HG03025 (cell line): ENCODE results near the gene CENPH.
A peak's percentile ranks its signal among the peaks of the same experiment; 100 is the strongest.
"Not testable (repeated sequence)": the region's sequence is repeated elsewhere in the genome, so short reads cannot be mapped to it uniquely, and the experiment has no call there.

Experiments
- ATAC-seq: cut with Tn5 transposase; IDR thresholded peaks from one replicate; pipeline ENCODE4 v1.9.1; 2021; ENCODE audit warnings: mild to moderate bottlenecking, moderate library complexity; ENCODE audit not compliant: unreplicated experiment, low FRiP score

The CENPH gene

GRCh38 chr5:69206528-69207190, 17.3 kb downstream of the CENPH start:
- no peak for ATAC-seq

- no peak for ATAC-seq
Measured at GRCh38 chr5:69209602-69210001, 20.2 kb downstream of the CENPH start.

GRCh38 chr5:69211200-69211599, 21.8 kb downstream of the CENPH start:
- no peak for ATAC-seq

DNA sequence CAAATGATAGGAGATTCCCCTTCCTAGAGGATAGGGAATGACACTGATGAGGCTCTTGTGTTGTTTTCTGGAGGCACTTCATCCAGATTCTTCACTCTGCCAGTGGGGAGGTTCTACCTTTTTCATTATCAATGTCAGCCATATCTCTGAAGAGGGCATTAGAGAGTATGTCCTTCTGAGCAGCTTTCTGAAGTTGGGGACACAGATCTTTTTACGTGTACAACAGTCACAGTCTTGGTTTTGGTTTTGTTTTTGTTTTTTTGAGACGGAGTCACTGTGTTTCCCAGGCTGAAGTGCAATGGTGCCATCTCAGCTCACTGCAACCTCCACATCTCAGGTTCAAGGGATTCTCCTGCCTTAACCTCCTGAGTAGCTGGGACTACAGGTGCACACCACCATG, 22.6 kb downstream of the CENPH start:
- ATAC-seq: peak; percentile 52

DNA sequence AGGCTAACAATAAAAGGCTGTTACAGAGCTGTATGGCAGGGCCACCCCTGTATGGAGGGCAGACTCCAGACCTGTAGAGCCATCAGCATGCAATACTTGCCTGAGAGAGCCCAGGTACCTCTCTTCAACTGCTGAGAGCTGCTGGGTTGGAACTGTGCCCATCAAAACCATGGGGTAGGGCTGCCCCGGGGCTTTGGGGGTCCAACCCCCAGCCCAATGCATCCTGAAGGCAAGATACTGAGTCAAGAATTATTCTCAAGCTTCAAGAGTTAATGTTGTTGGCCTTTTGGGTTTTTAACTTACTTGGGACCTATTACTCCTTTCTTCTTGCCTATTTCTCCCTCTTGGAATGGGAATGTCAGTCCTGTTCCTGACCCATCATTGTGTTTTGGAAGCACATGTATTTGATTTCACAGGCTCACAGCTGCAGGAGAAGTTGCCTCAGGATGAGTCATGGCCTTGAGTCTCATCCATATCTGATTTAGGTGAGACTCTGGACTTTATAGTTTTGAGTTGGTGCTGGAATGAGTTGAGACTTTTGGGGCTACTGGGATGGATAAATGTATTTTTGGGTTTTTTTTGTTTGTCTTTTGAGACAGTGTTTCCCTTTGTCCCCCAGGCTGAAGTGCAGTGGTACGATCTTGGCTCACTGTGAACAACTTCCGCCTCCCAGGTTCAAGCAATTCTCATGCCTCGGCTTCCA, 24.3 kb downstream of the CENPH start:
- no peak for ATAC-seq

GRCh38 chr5:69217151-69217511, 27.7 kb downstream of the CENPH start:
- no peak for ATAC-seq

DNA sequence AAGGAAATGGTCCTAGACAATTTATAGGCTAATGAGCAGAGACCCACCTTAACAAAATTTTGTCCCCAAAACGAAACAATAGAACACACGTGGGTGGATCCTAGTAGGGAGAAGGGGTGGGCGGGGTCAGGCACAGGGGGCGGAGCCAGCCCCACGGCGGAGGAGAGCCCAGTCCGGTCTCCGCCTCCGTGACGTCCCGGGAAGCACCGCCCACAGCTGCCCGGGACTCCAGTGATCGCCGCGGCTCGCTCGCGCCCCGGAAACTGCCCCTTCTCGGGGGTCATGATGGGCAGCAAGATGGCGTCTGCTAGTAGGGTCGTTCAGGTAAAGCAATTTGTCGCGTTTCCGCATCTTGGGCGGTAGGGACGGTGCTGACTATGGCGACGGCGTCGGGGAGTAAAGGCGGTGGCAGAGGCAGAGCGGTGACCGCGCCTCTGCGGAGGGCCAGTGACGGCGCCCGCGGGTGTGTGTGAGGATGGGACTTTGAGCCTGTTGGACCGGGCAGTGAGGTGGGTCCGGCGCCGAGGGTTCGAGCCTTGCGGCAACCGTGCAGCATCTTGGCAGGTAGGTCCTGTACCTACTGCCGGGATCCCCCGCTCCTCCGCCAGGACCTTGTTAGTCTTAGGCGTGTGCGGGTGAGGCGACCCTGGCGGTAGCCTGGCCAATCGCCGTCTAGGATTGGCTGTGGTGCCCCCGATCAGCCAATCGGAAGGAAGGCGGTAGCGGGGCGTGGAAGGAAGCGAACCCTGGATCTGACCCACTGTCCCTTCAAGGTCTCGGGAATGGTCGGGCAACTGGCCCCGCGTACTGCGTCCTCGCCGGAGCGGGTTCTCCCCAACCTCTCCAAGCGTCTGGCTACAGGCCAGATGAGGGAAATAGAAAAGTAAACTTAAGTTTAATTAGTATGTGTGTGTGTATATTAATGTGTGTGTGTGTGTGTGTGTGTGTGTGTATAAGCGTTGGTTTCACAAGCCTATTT, 28.5 kb downstream of the CENPH start:
- ATAC-seq: peak; percentile 90

DNA sequence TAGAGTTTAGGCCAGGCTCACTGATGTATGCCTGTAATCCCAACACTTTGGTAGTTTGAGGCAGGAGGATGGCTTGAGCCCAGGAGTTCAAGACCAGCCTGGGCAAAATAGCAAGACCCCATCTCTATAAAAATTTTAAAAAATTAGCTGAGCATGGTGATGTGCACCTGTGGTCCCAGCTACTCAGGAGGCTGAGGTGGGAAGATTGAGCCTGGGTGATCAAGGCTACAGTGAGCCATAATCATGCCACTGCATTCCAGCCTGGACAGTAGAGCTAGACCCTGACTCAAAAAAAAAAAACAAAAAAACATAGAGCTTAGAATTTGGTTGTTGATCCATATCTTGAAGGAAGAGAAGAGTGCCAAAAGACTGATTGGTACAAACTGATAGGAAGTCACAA, 30.6 kb downstream of the CENPH start:
- no peak for ATAC-seq

GRCh38 chr5:69220371-69220770, 31.0 kb downstream of the CENPH start:
- ATAC-seq: not testable (repeated sequence)

- not testable (repeated sequence) for ATAC-seq
Measured at GRCh38 chr5:69220833-69221232, 31.4 kb downstream of the CENPH start.

DNA sequence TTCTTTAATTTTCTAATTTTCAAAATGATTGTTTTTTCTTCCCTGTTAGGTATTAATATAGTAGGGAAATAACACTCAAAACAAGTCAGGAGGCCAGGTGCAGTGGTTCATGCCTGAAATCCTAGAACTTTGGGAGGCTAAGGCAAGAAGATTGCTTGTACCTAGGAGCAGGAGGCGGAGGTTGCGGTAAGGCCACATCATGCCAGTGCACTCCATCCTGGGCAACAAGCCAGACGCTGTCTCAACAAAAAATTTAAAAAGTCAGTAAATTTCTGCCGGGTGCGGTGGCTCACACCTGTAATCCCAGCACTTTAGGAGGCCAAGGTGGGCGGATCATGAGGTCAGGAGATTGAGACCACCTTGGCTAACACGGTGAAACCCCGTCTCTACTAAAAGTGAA, 35.1 kb downstream of the CENPH start:
- no peak for ATAC-seq

GRCh38 chr5:69225860-69226259, 36.5 kb downstream of the CENPH start:
- ATAC-seq: no peak

- no peak for ATAC-seq
Measured at GRCh38 chr5:69230181-69230580, 40.8 kb downstream of the CENPH start.

DNA sequence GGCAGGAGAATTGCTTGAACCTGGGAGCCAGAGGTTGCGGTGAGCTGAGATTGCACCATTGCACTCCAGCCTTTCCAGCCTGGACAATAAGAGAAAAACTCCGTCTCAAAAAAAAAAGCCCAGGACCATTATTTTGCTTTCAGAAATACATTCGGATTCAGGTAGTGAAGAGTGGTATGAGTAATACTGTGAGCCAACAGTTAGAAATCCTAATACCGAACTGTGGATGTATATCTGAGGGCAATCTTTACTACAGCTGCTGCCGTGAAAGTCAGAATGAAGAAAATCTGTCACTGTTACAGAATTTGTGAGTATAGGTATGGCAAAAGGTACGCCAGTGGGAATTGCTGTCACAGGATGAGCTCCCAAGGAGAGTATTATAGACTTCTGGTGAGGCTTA, 41.9 kb downstream of the CENPH start:
- no peak for ATAC-seq

GRCh38 chr5:69231851-69232250, 42.5 kb downstream of the CENPH start:
- ATAC-seq: no peak

GRCh38 chr5:69234457-69235268, 45.3 kb downstream of the CENPH start, which contains the start of gene CDK7:
CDK7 (plus strand) TSS chr5:69234886; CDS start chr5:69234976, 90 bp downstream.
- ATAC-seq: peak; percentile 96

GRCh38 chr5:69236733-69237132, 47.4 kb downstream of the CENPH start:
- ATAC-seq: not testable (repeated sequence)

- no peak for ATAC-seq
Measured at GRCh38 chr5:69237877-69238276, 48.5 kb downstream of the CENPH start.

- ATAC-seq: no peak
Measured at GRCh38 chr5:69238760-69239251, 49.4 kb downstream of the CENPH start.
